CD4-positive, alpha-beta T cell treated with Interleukin-17A for 4 hours (primary cell): ENCODE data around the gene BFSP2.
"Not testable (repeated sequence)": the region's sequence is repeated elsewhere in the genome, so short reads cannot be mapped to it uniquely, and the experiment has no call there.

Experiments used
- DNase-seq: peaks from one replicate; pipeline ENCODE4 v3.0.0-alpha.2; 2020; ENCODE audit warnings: mixed read lengths

Gene BFSP2

DNA sequence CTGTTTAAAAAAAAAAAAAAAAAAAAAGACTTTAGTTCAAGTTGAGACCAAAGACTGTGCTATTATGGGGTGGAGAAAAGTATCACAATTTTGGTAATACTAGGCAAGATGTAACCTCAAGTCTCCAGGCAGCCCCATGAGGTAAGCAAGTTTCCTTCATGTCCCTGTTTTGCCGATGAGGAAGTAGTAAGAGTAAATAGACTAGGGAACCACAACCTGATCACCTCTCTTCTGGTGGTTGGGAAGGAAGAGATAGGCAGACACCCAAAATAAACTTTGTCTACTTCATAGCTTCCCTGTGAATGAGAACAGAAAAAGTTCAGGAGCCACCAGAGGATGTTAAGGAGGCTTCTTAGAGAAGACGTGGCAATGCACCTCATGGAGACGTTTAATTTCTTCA, 123.9 kb downstream of the BFSP2 start:
- DNase-seq: not testable (repeated sequence)
